PC-9 (cell line): ENCODE measurements around the gene VANGL2. TPM values are rescaled to one million over a fixed set of nuclear protein-coding genes. Genes with fewer than 3 reads are reported as not detected.

Experiments
- Bru-seq: library from RNA; stranded (reverse); fragments of 400-500 nt; gene quantifications from one replicate; lab custom pipeline; 2021; lab: Mats Ljungman, UMichigan
- BruChase-seq, 2 experiments: library from RNA; stranded (reverse); fragments of 400-500 nt; gene quantifications; one replicate each; lab custom pipeline; 2021; lab: Mats Ljungman, UMichigan
- BruUV-seq: library from RNA; stranded (reverse); fragments of 400-500 nt; replicated peaks from 2 replicates; lab custom pipeline; 2021; lab: Mats Ljungman, UMichigan
- CTCF ChIA-PET: fragments of 300-600 bp; sonication (Branson Sonifier 250); formaldehyde crosslinking; loops from one replicate; lab custom pipeline; 2022; ENCODE audit warnings: antibody characterized with exemption; lab: Charles Lee
- POLR2A ChIA-PET: fragments of 300-600 bp; sonication (Branson Sonifier 250); formaldehyde crosslinking; loops from one replicate; lab custom pipeline; 2022; ENCODE audit warnings: antibody characterized with exemption; ENCODE audit not compliant: unreplicated experiment; lab: Charles Lee
- DNase-seq, 2 experiments: peaks; one replicate each; pipeline versions ENCODE4 v3.0.0 to v3.0.0-alpha.2; 2015 to 2022; ENCODE audit warnings: mixed read lengths in 1 of 2
- H2AFZ ChIP-seq: fragments of 200-600 bp; sonication (generic); 2 replicates; pipeline ENCODE4 v1.8.1; 2017; ENCODE audit warnings: antibody characterized with exemption
- H3F3A ChIP-seq: fragments of 200-600 bp; sonication (generic); 2 replicates; pipeline ENCODE4 v1.8.1; 2017; ENCODE audit warnings: antibody characterized with exemption, mild to moderate bottlenecking, low read depth; ENCODE audit not compliant: insufficient read depth
- H3K27ac ChIP-seq: fragments of 200-600 bp; sonication (generic); 2 replicates; pipeline ENCODE4 v1.6.1; 2016; ENCODE audit warnings: mixed run types
- H3K27me3 ChIP-seq: fragments of 200-600 bp; sonication (generic); 2 replicates; pipeline ENCODE4 v1.6.1; 2016; ENCODE audit warnings: low read depth, mixed run types; ENCODE audit not compliant: insufficient read depth
- H3K36me3 ChIP-seq: fragments of 200-600 bp; sonication (generic); 2 replicates; pipeline ENCODE4 v1.6.1; 2016; ENCODE audit warnings: low read depth, mixed run types
- H3K4me1 ChIP-seq: fragments of 200-600 bp; sonication (generic); replicated peaks from 2 replicates; pipeline ENCODE4 v1.6.1; 2016; ENCODE audit warnings: mixed run types; ENCODE audit not compliant: insufficient read depth
- H3K4me2 ChIP-seq: fragments of 200-600 bp; sonication (generic); 2 replicates; pipeline ENCODE4 v1.6.1; 2017; ENCODE audit warnings: mixed run types
- H3K4me3 ChIP-seq: fragments of 200-600 bp; sonication (generic); 2 replicates; pipeline ENCODE4 v1.6.1; 2016; ENCODE audit warnings: mixed run types
- H3K79me2 ChIP-seq: fragments of 200-600 bp; sonication (generic); 2 replicates; pipeline ENCODE4 v1.6.1; 2017; ENCODE audit warnings: low read depth, mixed run types
- H3K9me2 ChIP-seq: fragments of 200-600 bp; sonication (generic); 2 replicates; pipeline ENCODE4 v1.8.1; 2017; ENCODE audit warnings: mild to moderate bottlenecking; ENCODE audit not compliant: insufficient read depth
- H3K9me3 ChIP-seq: fragments of 200-600 bp; sonication (generic); 2 replicates; pipeline ENCODE4 v1.8.1; 2016; ENCODE audit warnings: low read depth; ENCODE audit not compliant: insufficient read depth
- H4K20me1 ChIP-seq: fragments of 200-600 bp; sonication (generic); 2 replicates; pipeline ENCODE4 v1.8.1; 2017; ENCODE audit not compliant: insufficient read depth
- CTCF ChIP-seq: fragments of 200-600 bp; sonication (generic); conservative IDR thresholded peaks from 2 replicates; pipeline ENCODE4 v1.6.1; 2017; ENCODE audit warnings: mixed run types, antibody characterized with exemption, mild to moderate bottlenecking, moderate library complexity
- EZH2 ChIP-seq: fragments of 200-600 bp; sonication (generic); IDR thresholded peaks from 2 replicates; pipeline ENCODE4 v1.8.0; 2017; ENCODE audit warnings: antibody characterized with exemption, low read depth
- intact Hi-C: fragments of 100-400 bp; cut with micrococcal nuclease; formaldehyde crosslinking; loops from one replicate; pipeline ENCODE4 v1.10.0; 2022; ENCODE audit not compliant: unreplicated experiment
- long read RNA-seq: library from polyadenylated mRNA; stranded (forward); transcript quantifications from one replicate; pipeline ENCODE4 v2.0.0, GENCODE V29; 2022
- total RNA-seq: library from RNA; stranded (reverse); gene quantifications from 2 replicates; pipeline ENCODE4 v1.2.3, GENCODE V29; 2021

Gene VANGL2
- 11.5 and 12.4 TPM in 2 replicates for total RNA-seq
- Bru-seq, nascent RNA, result percentile 45 among the genes with signal in this experiment
- BruChase-seq, experiment 1, labeled RNA remaining after a 2-hour chase, result percentile 56 among the genes with signal in this experiment
- percentile 66 among the genes with signal in this experiment for BruChase-seq, experiment 2, labeled RNA remaining after a 6-hour chase
- long read RNA-seq, partial matches to known transcripts, result 1 of 4 reads
- long read RNA-seq, other reads (novel, unspliced or antisense), result 3 of 4 reads

GRCh38 chr1:160400223-160400645, at the start of gene VANGL2:
TSS of gene VANGL2 (plus strand) at chr1:160400564. CDS start at chr1:160415838, 15,274 bp downstream.
- Histone ChIP-seq H3K36me3 (no peaks in the 10 kb centered on the region), H3K4me2 (peak within 1 kb of the TSS; percentile 80), H3K4me1 (no peaks in the 10 kb centered on the region), H2AFZ (peak within 1 kb of the TSS; percentile 67; the same call in 1 of the 2 replicates), H3K79me2 (no peaks in the 10 kb centered on the region), H3F3A (no peaks in the 10 kb centered on the region), H3K27ac (no peak within 1 kb of the TSS), H3K27me3 (peaks cover 21% of the 10 kb centered on the region), H4K20me1 (no peaks in the 10 kb centered on the region), H3K9me3 (no peaks in the 10 kb centered on the region), H3K4me3 (peak within 1 kb of the TSS; percentile 53; the same call in 1 of the 2 replicates), H3K9me2 (no peaks in the 10 kb centered on the region)
- POLR2A ChIA-PET, result no interaction called here
- DNase-seq, result peak in 1 of 2 experiments; percentile 74
- CTCF ChIA-PET, result interaction anchor here (0.6 kb wide), 1 partner anchor 350 kb away, joined by 3 read pairs; no protein-coding TSS in a partner anchor
- no peak for TF ChIP-seq CTCF
- no peak for TF ChIP-seq EZH2
- BruUV-seq, result no TSS peak
- intact Hi-C loops, result no loop called here

- no TSS peak for BruUV-seq
- no peaks in the 10 kb centered on the region for H3K9me3 ChIP-seq
- H3K4me3 ChIP-seq, result no peak overlapping the region
- no peak overlapping the region for H3K27ac ChIP-seq
- no peaks in the 10 kb centered on the region for H3K79me2 ChIP-seq
- TF ChIP-seq CTCF (no peak), EZH2 (no peak)
- no peaks in the 10 kb centered on the region for H3K4me1 ChIP-seq
- no peaks in the 10 kb centered on the region for H3K27me3 ChIP-seq
- ChIA-PET CTCF (no interaction called here), POLR2A (no interaction called here)
- no peaks in the 10 kb centered on the region for H3K9me2 ChIP-seq
- intact Hi-C loops, result no loop called here
- H2AFZ ChIP-seq, result no peak overlapping the region
- peaks cover 20% of the 10 kb centered on the region for H3K36me3 ChIP-seq
- no peaks in the 10 kb centered on the region for H3F3A ChIP-seq
- no peaks in the 10 kb centered on the region for H4K20me1 ChIP-seq
- H3K4me2 ChIP-seq, result no peak overlapping the region
- DNase-seq, result peak in 1 of 2 experiments; percentile 9
Observed at GRCh38 chr1:160351629-160352028, 48.7 kb upstream of the VANGL2 start.

GRCh38 chr1:160352555-160352954, 47.8 kb upstream of the VANGL2 start:
- H3K79me2 ChIP-seq, result no peaks in the 10 kb centered on the region
- H3K4me3 ChIP-seq, result no peak overlapping the region
- H3K27me3 ChIP-seq, result no peaks in the 10 kb centered on the region
- ChIA-PET CTCF (no interaction called here), POLR2A (no interaction called here)
- no peak overlapping the region for H3K27ac ChIP-seq
- no peak overlapping the region for H3K4me2 ChIP-seq
- peak in 1 of 2 experiments; percentile 4 for DNase-seq
- BruUV-seq, result no TSS peak
- no peaks in the 10 kb centered on the region for H3K9me2 ChIP-seq
- TF ChIP-seq EZH2 (no peak), CTCF (no peak)
- no peaks in the 10 kb centered on the region for H3F3A ChIP-seq
- no peak overlapping the region for H2AFZ ChIP-seq
- peaks cover 17% of the 10 kb centered on the region for H3K36me3 ChIP-seq
- H4K20me1 ChIP-seq, result no peaks in the 10 kb centered on the region
- intact Hi-C loops, result no loop called here
- no peaks in the 10 kb centered on the region for H3K4me1 ChIP-seq
- no peaks in the 10 kb centered on the region for H3K9me3 ChIP-seq
